GM21360 (cell line): ENCODE data around the gene TMEM101.
"Not testable (repeated sequence)": the region's sequence is repeated elsewhere in the genome, so short reads cannot be mapped to it uniquely, and the experiment has no call there.

Experiments
- ATAC-seq: cut with Tn5 transposase; IDR thresholded peaks from one replicate; pipeline ENCODE4 v1.9.1; 2021; ENCODE audit warnings: mild to moderate bottlenecking, moderate library complexity; ENCODE audit not compliant: unreplicated experiment

The TMEM101 gene

DNA sequence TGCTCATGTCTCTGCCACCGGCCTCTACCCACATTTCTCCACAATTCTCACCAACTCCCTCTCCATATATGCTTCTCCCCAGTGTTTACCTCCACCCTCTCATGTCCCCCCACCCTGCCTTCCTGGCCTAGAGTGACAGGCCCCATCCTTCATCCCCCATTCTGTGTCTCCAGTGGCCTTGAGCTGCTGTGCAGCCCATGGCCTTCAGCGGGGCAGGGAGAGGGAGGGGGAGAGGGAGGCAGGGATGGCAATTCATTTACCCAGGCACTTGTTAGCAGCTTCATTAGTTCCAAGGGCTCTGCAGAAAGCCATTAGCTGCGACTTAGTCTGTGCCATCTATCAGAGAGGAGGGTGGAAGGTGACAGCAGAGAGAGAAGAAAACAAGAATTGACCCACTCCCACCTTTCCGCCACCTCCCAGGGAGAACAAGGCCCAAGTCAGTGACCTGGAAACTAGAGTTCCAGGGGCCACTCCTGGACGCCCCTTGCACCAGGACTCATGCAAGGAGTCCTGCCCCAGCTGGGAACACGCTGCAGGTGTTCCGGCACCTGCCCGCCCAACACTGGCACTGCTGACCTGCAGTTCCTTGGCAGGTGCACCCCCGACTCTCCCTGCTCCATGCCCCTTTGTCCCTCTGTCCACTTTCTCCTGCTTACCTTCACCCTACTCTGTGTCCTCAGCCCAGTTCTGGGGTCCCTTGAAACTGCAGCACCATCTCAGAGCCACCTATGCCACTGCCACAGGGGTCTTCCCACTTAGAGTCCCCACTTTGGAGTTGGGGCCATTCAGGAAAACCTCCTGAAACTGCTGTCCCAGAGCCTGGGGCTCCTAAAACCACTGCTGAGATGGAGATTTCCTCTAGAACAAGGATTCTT is 37.6 kb downstream of the TMEM101 start:
- no peak for ATAC-seq

DNA sequence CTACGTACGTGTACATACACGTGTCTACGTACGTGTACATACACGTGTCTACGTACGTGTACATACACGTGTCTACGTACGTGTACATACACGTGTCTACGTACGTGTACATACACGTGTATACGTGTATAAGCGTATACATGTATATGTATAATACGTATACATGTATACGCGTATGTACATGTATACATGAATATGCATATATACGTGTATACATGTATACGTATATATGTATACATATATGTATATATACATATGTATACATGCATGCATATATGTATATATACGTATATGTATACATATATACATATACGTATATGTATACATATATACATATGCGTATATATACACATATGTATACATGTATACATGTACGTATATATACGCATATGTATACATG is 38.9 kb downstream of the TMEM101 start:
- ATAC-seq: no peak

DNA sequence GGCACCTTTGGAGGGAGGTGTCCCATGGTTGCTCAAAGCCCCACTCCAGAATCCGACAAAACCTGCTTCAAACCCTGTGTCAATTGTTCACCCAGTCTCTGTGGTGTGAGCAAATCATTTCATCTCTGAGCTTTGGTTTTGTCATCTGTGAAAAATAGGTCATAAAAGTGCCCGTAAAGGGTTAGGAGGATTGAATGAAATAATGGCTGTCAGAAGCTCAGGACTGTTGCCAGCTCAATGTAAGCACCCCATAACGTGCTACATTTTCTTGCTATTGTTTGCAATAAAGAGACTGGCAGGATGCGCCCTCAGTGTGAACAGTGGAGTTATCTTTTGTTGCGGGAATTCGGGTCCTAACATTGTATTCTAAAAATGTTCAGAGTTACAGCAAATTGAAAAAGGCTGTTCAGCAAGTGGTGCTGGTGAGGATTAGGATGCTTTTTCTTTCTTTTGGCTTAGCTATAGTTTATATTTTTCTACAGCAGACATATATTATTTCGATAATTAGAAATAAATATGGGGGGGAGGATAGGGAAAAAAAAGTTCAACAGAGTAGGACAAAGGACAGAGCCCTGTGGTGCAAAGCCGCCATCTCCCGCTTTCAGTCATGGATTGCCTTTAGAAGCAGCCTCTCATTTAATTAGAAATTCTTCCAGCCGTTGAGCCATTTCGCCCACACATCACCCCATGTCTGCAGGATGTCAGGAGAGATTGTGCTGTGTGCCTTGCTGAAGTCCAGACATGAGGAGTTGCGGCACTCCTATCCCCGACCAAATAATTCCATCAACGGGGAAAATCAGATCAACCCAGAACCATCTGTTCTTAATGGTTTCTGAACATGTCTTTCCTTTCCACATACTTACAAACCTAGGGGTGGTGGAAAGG is 40.1 kb downstream of the TMEM101 start:
- ATAC-seq: no peak

DNA sequence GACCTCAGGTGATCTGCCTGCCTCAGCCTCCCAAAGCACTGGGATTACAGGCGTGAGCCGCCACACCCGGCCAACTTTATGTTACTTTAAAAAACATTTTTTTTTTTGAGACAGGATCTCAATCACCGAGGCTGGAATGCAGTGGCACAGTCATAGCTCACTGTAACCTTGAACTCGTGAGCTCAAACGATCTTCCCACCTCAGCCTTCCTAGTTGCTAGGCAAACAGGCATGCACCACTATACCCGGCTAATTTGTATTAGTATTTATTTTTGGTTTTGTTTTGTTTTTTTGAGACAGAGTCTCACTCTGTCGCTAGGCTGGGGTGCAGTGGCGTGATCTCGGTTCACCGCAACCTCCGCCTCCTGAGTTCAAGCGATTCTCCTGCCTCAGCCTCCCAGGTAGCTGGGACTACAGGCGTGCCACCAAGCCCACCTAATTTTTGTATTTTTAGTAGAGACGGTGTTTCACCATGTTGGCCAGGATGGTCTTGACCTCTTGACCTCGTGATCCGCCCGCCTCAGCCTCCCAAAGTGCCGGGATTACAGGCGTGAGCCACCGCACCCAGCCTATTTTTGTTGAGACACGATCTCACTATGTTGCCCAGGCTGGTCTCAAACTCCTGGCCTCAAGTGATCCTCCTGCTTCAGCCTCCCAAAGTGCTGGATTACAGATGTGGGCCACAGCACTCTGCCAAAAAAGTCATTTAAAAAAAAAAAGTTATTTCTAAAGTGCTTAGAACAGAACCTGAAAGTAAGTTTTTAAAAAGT is 42.1 kb downstream of the TMEM101 start:
- not testable (repeated sequence) for ATAC-seq

DNA sequence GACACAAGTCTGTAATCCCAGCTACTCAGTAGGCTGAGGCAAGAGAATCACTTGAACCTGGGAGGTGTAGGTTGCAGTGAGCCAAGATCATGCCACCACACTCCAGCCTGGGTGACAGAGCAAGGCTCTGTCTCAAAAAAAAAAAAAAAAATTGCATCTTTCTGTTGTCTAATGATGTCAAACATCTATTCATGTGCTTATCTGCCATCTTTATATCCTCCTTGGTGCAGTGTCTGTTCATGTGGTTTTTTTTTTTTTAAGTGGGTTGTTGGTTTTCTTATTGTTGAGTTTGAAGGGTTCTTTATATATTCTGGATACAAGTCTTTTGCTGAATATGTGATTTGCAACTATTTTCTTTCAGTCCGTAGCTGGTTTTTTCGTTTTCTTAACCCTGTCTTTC is 43.3 kb downstream of the TMEM101 start:
- ATAC-seq: not testable (repeated sequence)

DNA sequence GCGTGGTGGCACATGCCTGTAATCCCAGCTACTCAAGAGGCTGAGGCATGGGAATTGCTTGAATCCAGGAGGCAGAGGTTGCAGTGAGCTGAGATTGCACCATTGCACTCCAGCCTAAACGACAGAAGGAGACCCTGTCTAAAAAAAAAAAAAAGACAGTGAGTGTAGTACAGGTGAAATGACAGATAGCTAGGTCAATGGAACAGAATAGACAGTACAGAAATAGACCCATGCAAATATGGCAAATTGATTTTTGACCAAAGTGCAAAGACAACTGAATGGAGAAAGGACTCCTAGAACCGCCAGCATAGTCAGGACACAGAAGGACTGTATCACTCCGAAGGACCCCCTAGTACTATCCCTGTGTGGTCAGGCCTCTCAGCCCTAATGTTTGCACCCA is 44.4 kb downstream of the TMEM101 start:
- no peak for ATAC-seq

DNA sequence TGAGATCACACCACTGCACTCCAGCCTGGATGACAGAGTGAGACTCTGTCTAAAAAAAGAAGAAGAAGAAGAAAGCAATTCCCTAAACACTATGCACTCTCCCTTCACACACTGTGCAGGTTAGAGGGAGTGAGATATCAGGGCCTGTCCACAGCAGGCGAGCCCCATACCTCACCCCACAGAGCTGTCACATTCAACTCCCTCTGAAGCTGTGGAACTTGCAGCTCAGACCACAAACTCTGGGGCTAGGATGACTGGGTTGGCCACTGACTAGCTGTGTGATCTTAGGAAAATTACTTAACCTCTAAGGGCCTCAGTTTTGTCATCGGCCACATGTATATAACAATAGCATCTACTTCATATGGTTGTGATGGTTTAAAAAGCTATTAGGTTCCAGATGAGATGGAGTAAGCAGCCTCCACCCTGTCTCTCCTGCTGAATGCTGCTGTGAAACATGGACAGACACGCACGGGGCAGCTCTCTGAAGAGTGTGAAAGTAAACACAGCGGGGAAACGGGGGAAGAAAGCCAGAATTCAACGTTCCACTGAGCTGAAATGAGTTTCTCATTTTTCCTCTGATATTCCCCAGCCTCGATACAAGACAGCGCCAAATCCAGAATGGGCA is 47.4 kb downstream of the TMEM101 start:
- ATAC-seq: no peak

DNA sequence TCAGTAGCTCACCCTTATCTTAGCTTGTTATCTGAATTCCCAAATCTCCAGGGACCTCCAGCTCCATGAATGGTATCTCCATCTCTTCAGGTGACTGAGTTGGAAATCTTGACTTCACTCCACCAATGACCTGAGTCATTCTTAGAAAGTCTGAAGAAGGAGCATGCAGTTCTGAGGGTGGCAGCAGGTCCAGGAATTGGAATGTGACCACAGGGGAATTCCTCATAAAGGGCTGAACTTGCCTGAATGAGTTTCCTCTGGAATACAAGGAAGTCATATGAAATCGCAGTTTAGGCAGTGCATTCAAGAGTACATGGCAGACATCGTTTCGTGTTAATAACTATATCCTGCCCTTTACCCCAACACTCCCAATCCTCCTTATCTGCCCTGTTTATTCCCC is 48.5 kb downstream of the TMEM101 start:
- ATAC-seq: no peak

DNA sequence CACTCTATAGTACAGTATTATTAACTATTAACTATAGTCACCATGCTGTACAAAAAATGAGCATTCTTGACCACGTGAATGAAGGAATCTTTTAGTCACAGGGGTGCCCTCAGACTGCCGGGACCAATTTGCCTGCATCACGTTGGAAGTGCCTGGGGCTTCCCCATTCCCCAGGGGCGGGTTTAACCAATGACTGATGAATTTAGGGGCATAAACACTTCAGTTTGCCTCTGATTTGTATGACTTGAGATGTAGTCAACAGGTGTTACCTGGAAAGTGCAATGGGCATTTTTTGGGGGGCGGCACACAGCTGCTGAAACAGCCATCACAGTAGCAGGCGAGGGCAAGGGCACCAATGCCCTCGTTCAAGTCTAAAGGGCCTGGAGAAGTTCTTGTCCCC is 52.3 kb downstream of the TMEM101 start:
- no peak for ATAC-seq

DNA sequence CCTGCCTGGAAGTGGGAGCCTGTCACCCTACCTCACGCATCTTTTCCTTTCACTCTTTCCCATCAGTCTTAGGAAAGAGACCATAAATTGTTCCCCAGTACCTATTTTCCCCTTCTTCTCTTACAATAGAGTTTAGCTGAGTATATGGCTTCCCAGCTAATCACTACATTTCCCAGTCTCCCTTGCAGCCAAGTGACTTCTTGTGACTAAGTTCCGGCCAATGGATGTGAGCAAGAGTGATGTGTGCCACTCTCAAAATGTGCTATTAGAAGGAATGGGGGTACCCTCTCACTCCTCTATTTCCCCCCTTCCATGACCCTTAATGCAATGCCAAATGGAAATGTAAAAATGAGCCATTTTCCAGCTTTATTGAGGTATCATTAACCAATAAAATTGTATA is 52.8 kb downstream of the TMEM101 start:
- no peak for ATAC-seq

DNA sequence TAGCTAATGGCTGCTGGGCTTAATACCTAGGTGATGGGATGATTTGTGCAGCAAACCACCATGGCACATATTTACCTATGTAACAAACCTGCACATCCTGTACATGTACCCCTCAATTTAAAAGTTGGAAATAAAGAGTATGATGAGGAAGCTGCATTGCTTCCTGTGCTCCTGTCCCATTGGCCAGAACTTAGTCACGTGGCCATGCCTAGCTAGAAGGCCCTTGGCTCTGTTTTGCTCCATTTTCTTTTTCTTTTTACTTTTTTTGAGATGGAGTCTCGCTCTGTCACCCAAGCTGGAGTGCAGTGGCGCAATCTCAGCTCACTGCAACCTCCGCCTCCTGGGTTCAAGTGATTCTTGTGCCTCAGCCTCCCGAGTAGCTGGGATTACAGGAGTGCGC is 53.5 kb downstream of the TMEM101 start:
- not testable (repeated sequence) for ATAC-seq
